Adrenal gland (tissue), 5 donors: ENCODE measurements around the gene CYS1.

Source experiments
- POLR2A ChIP-seq, 2 donors: fragments of 450-650 bp; IDR thresholded peaks; one replicate each; pipeline ENCODE4 v1.6.1; 2017; ENCODE audit warnings: antibody characterized with exemption in 2 of 2, mild to moderate bottlenecking in 2 of 2, moderate library complexity in 1 of 2
- TF ChIP-seq, protein P1 (sequence below), 6 experiments: fragments of 450-650 bp in 4 of 6; fragments of 200-600 bp in 2 of 6; sonication (generic) in 1 of 6; IDR thresholded peaks; 1 replicate in 5 of 6; 2 replicates in 1 of 6; pipeline versions ENCODE4 v1.5.1 to v1.8.0; 2016 to 2021; ENCODE audit warnings: antibody characterized with exemption in 6 of 6, mild to moderate bottlenecking in 2 of 6, moderate library complexity in 1 of 6
- donor health status: DM: no; HTN: no; CAD: no.

DNA sequence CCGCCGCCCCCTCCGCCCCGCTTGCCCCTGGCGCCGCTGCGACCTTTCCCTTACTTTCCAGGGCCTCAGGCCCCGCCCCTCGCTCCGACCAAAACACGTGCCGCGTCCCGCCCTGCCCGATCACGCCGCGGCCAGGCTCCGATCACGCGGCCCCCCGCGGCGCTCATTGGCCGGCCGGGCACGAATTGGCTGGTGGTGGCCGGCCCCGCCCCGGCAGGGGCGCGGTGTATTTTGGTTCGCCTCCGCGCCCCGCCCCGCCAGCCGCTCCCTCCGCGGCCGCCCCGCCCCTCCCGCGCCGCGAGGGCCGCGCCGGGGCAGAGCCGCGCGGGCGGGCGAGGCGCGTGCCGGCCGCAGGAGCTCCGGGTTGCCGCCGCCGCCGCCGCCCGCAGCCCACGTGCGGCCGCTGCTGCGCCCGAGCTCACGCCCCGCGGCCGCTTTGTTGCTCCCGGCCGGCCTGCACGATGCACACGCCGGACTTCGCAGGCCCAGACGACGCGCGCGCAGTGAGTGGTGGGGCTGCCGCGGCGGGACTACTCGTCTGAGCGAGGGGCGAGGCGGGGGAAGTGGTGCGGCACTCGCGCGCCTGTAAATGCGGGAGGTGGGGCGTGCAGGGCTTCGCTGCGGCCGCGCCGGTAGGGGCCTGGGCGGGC lies 36.8 kb downstream of the CYS1 start, which contains the start of gene KLF11:
- TF ChIP-seq, protein P1, sequence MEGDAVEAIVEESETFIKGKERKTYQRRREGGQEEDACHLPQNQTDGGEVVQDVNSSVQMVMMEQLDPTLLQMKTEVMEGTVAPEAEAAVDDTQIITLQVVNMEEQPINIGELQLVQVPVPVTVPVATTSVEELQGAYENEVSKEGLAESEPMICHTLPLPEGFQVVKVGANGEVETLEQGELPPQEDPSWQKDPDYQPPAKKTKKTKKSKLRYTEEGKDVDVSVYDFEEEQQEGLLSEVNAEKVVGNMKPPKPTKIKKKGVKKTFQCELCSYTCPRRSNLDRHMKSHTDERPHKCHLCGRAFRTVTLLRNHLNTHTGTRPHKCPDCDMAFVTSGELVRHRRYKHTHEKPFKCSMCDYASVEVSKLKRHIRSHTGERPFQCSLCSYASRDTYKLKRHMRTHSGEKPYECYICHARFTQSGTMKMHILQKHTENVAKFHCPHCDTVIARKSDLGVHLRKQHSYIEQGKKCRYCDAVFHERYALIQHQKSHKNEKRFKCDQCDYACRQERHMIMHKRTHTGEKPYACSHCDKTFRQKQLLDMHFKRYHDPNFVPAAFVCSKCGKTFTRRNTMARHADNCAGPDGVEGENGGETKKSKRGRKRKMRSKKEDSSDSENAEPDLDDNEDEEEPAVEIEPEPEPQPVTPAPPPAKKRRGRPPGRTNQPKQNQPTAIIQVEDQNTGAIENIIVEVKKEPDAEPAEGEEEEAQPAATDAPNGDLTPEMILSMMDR (IDR thresholded peaks at IDR 0.05), result no peak
- TF ChIP-seq POLR2A (IDR thresholded peaks at IDR 0.05), result peak; percentile 82 to 94
